Stimulated activated effector memory CD8-positive, alpha-beta T cell treated with anti-CD3 and anti-CD28 coated beads, Interleukin-12 subunit alpha, Interleukin-12 subunit beta, amount 100 ng/mL, for 72 hours (primary cell): Measurements from ENCODE around the gene STRN4.
A peak's percentile ranks its signal among the peaks of the same experiment; 100 is the strongest.

Source experiments
- ATAC-seq: fragments of 150-1000 bp; cut with Tn5 transposase; 2 replicates; pipeline ENCODE4 v1.10.0; 2021
- DNase-seq, 2 donors: peaks; one replicate each; pipeline ENCODE4 v3.0.0; 2021 to 2022; ENCODE audit warnings: low spot score in 2 of 2
- H3K27ac Mint-ChIP-seq: one replicate; pipeline ENCODE4 v1.8.0; 2022; ENCODE audit warnings: mild to moderate bottlenecking, mixed read lengths
- H3K36me3 Mint-ChIP-seq: one replicate; pipeline ENCODE4 v1.8.0; 2022; ENCODE audit warnings: mild to moderate bottlenecking, mixed read lengths
- H3K4me1 Mint-ChIP-seq: one replicate; pipeline ENCODE4 v1.8.0; 2022; ENCODE audit warnings: mixed read lengths
- H3K4me3 Mint-ChIP-seq: one replicate; pipeline ENCODE4 v1.8.0; 2022; ENCODE audit warnings: mild to moderate bottlenecking, mixed read lengths
- H3K9me3 Mint-ChIP-seq: one replicate; pipeline ENCODE4 v1.8.0; 2022; ENCODE audit warnings: mixed read lengths

Gene STRN4

DNA sequence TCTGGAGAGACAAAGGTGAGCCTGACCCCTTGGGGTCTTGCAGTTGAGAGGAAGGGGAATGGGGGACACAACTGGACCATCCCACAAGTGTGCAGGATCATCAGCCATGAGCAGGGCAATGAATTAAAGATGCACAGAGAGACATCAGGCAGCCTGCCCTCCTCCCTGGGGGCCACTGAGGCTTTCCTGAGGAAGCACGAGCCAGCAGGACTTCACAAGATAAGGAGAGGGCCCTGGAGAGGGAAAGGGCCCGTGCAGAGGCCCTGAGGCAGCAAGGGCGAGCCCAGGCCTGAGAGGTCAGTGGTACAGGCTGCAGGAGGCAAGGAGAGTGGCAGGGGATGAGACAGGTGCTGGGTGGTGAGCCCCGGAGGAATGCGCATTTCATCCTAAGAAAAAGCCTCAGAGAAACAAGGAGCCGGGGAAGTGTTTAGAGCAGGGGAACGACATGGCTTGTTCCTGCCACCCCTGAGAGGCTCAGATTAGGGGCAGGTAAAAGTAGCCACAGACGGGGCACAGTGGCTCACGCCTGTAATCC, 20.3 kb downstream of the STRN4 start:
- ATAC-seq (no peak), DNase-seq (no peak)
- Mint-ChIP-seq H3K4me3 (no peak overlapping the region), H3K9me3 (no peaks in the 10 kb centered on the region), H3K4me1 (peaks cover 40% of the 10 kb centered on the region), H3K27ac (no peak overlapping the region), H3K36me3 (peaks cover 84% of the 10 kb centered on the region)

- H3K27ac Mint-ChIP-seq = no peak overlapping the region
- DNase-seq = no peak
- ATAC-seq = no peak
- H3K9me3 Mint-ChIP-seq = no peaks in the 10 kb centered on the region
- peaks cover 81% of the 10 kb centered on the region for H3K36me3 Mint-ChIP-seq
- H3K4me3 Mint-ChIP-seq = no peak overlapping the region
- H3K4me1 Mint-ChIP-seq = peaks cover 40% of the 10 kb centered on the region
These were observed 21.0 kb downstream of the STRN4 start for GRCh38 chr19:46725036-46725820.

GRCh38 chr19:46724468-46724867, 21.8 kb downstream of the STRN4 start:
- no peak for ATAC-seq
- Mint-ChIP-seq H3K27ac (no peak overlapping the region), H3K4me3 (no peak overlapping the region), H3K4me1 (peaks cover 41% of the 10 kb centered on the region), H3K36me3 (peaks cover 83% of the 10 kb centered on the region), H3K9me3 (no peaks in the 10 kb centered on the region)
- DNase-seq = no peak

DNA sequence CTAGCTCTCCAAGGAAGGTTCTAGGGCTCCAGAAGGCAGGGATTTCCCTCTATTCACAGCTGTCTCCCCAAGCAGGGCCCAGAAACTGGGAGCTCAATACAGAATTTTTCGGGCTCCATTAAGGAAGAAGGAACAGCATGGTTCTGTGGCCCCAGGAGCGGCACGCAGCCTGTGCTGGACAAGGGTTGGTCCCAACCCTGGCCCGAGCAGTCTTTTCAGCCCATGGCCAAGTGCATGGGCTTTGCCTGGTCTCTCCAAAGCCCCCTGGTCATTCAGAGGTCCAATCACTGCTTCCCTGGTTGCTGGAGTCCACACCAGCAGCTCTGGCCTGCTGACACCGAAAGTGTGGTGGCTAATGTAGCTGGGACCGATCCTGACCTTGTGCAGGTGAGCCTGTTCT, 22.8 kb downstream of the STRN4 start:
- DNase-seq (no peak), ATAC-seq (no peak)
- Mint-ChIP-seq H3K27ac (peak overlapping the region; percentile 43), H3K4me3 (no peak overlapping the region), H3K36me3 (peaks cover 78% of the 10 kb centered on the region), H3K9me3 (no peaks in the 10 kb centered on the region), H3K4me1 (peaks cover 41% of the 10 kb centered on the region)

- Mint-ChIP-seq H3K4me3 (no peak overlapping the region), H3K9me3 (no peaks in the 10 kb centered on the region), H3K36me3 (peaks cover 79% of the 10 kb centered on the region), H3K27ac (peak overlapping the region; percentile 43), H3K4me1 (peaks cover 44% of the 10 kb centered on the region)
- DNase-seq (no peak), ATAC-seq (no peak)
These were observed 23.2 kb downstream of the STRN4 start for GRCh38 chr19:46723023-46723461.

DNA sequence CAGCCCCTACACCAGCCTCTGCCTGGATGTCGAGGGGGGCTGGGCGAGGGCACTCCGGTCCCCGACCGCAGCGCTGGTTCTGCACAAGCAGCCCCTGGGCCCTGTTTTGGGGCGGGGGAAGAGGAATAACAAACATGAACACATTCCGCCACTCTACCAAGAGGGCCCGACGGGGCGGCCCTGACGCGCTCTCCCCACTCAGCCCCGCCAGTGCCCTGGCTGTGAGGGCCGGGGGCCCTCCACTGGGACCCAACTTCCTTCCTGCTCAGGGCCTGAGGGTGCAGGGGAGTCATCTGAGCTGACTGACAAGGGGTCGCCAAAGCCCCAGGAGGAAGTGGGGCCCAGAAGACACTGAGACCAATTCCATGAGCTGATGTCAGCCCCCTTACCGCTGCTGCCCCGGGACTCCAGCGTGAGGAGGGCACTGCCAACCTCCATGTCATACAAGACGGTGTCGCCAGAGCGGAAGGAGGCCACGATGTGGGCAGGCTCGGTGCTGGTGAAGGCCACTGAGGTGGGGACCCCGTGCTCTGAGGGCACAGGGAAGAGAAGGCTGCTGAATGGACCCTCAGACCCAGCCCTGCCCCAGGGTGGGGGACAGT, 23.7 kb downstream of the STRN4 start:
- Mint-ChIP-seq H3K9me3 (no peaks in the 10 kb centered on the region), H3K4me1 (peaks cover 49% of the 10 kb centered on the region), H3K27ac (peak overlapping the region; percentile 60), H3K4me3 (no peak overlapping the region), H3K36me3 (peaks cover 83% of the 10 kb centered on the region)
- ATAC-seq (no peak), DNase-seq (no peak)

DNA sequence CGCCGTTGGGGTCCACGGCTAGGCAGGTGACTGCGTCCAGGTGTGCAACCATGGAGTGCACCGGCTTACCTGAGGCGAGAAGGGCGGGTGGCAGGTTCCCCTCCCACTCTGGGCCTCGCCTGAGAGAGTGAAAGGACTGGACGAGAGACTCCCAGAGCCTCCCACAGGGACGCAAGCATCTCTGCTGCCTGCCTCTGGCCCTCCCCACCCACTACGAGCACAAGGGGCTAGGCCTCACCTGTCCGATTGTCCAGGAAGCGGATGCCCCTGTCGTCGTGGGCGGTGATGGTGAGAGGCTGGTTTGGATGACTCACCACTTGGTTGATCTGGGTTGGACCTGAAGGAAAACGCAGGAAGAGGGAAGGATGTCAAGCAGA, 24.3 kb downstream of the STRN4 start:
- Mint-ChIP-seq H3K4me3 (no peak overlapping the region), H3K9me3 (no peaks in the 10 kb centered on the region), H3K36me3 (peaks cover 80% of the 10 kb centered on the region), H3K4me1 (peaks cover 50% of the 10 kb centered on the region), H3K27ac (peak overlapping the region; percentile 60)
- DNase-seq (no peak), ATAC-seq (no peak)

DNA sequence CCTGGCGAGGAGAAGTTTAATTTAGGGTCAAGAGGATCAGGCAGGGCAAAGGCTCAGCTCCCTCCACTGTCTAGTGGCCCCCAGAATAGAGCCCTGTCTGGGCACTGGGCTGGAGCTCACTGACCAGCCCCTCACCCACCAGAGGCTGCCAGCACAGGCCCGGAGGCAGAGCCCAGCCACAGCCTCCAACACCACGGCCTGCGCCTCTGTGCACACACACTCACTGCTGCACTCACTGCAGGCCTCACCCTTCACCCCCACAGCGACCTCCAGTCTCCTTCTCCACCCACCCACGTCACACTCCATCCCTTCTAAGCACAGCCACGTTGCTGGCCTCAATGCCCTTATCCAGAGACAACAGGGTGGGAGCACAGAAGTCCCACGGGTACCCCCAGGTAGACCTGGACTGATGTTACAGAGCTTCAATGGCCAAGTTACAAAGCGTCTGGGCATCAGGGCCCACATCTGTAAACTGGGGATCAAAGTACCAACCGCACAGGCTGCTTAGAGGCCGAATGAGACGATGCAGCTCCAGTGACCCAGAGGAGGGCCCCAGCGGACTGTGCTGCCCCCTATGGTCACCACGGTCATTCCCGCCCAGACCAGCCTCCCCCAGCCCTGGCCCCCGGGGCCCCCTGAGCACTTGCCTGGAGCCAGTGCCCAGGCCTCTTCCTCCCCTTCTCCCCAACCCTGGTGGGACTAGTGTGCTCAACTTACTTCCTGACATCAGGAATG, 24.8 kb downstream of the STRN4 start:
- ATAC-seq = no peak
- peaks cover 74% of the 10 kb centered on the region for H3K36me3 Mint-ChIP-seq
- H3K27ac Mint-ChIP-seq = peak overlapping the region; percentile 87
- no peak overlapping the region for H3K4me3 Mint-ChIP-seq
- peaks cover 50% of the 10 kb centered on the region for H3K4me1 Mint-ChIP-seq
- DNase-seq = no peak
- H3K9me3 Mint-ChIP-seq = no peaks in the 10 kb centered on the region

GRCh38 chr19:46720503-46721239, 25.6 kb downstream of the STRN4 start:
- H3K36me3 Mint-ChIP-seq = peaks cover 69% of the 10 kb centered on the region
- peak overlapping the region; percentile 87 for H3K27ac Mint-ChIP-seq
- no peak overlapping the region for H3K4me3 Mint-ChIP-seq
- DNase-seq = no peak
- ATAC-seq = no peak
- H3K9me3 Mint-ChIP-seq = no peaks in the 10 kb centered on the region
- H3K4me1 Mint-ChIP-seq = peaks cover 55% of the 10 kb centered on the region

- ATAC-seq (no peak), DNase-seq (no peak)
- Mint-ChIP-seq H3K36me3 (peaks cover 66% of the 10 kb centered on the region), H3K4me3 (peak overlapping the region; percentile 96), H3K4me1 (peaks cover 61% of the 10 kb centered on the region), H3K27ac (no peak overlapping the region), H3K9me3 (no peaks in the 10 kb centered on the region)
These were observed 26.4 kb downstream of the STRN4 start for GRCh38 chr19:46719629-46720502.

DNA sequence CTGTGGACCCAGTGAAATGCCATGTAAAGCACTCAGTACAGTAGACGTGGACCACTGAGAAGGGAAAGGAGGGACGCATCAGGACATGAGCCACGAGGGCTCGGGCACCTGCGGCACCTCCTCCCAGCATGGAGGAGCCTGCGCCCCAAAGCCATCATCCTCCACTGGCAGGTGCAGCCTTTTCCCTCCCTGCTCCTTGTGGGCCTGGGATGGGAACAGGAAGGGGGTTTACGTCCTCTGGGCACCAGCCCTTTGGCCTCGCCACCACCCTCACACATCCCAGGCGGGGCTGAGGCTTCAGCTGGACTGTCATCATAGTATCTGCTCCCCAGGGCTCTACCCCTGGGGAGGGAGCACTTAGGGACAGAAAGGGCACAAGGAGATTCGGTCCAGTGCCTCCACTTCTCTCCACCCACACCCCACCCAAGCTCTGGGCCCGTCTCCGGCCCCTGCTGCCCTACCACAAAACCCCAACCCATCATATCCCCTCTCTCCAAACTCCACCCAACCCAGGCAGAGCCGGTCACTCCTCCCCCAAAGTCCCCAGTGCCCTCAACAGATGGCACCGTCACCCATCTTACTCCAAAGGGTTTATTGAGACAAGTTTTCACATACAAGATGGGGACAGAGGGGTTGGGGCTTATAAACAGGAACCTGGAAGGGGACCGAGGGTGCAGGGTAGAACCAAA, 27.2 kb downstream of the STRN4 start:
- H3K4me1 Mint-ChIP-seq = peaks cover 66% of the 10 kb centered on the region
- no peak for ATAC-seq
- H3K4me3 Mint-ChIP-seq = peak overlapping the region; percentile 96
- no peaks in the 10 kb centered on the region for H3K9me3 Mint-ChIP-seq
- peak overlapping the region; percentile 97 for H3K27ac Mint-ChIP-seq
- no peak for DNase-seq
- H3K36me3 Mint-ChIP-seq = peaks cover 65% of the 10 kb centered on the region

- H3K9me3 Mint-ChIP-seq = no peaks in the 10 kb centered on the region
- DNase-seq (peak; percentile 39 to 79), ATAC-seq (peak; percentile 41)
- peak overlapping the region; percentile 97 for H3K27ac Mint-ChIP-seq
- H3K4me1 Mint-ChIP-seq = peaks cover 67% of the 10 kb centered on the region
- peaks cover 65% of the 10 kb centered on the region for H3K36me3 Mint-ChIP-seq
- H3K4me3 Mint-ChIP-seq = peak overlapping the region; percentile 96
These were observed 27.9 kb downstream of the STRN4 start for GRCh38 chr19:46718157-46718933.

DNA sequence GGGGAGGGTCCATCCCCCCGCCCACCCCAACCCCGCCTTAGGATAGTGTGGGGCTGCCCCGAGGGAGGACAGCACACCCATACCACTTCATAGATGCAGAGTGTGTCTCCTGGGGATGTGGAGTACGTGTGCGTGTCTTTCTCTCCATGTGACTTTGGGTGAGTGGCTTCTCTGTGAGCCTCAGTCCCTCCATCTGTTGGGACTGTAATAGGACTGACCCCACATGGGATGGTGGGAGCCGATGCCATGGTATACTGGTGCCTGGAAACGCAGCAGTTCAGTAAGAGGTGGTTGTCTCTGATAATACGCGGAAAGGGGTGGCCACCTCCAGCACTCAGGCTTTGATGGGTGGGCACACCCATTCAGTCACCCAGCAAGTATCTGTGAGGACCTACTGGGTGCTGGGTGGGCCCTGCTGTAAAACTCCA, 28.5 kb downstream of the STRN4 start:
- DNase-seq = peak; percentile 15 to 58
- peak; percentile 56 for ATAC-seq
- peaks cover 66% of the 10 kb centered on the region for H3K4me1 Mint-ChIP-seq
- peaks cover 67% of the 10 kb centered on the region for H3K36me3 Mint-ChIP-seq
- H3K4me3 Mint-ChIP-seq = peak overlapping the region; percentile 96
- H3K27ac Mint-ChIP-seq = peak overlapping the region; percentile 97
- no peaks in the 10 kb centered on the region for H3K9me3 Mint-ChIP-seq
